H54 (cell line): ENCODE results near the gene SLC38A1.
A peak's percentile ranks its signal among the peaks of the same experiment; 100 is the strongest.
"Not testable (repeated sequence)": the region's sequence is repeated elsewhere in the genome, so short reads cannot be mapped to it uniquely, and the experiment has no call there.

Source experiments
- DNase-seq: peaks from one replicate; pipeline ENCODE4 v3.0.0; 2011; ENCODE audit warnings: low spot score, mixed read lengths; ENCODE audit not compliant: insufficient read length
- FAIRE-seq: peaks from 3 replicates; lab custom pipeline; 2011; peaks lifted over from hg19 to GRCh38; lab: Jason Lieb, UNC
- POLR2A ChIP-seq: IDR thresholded peaks from 2 replicates; pipeline ENCODE4 v1.6.1; 2011; ENCODE audit warnings: low read depth, mild to moderate bottlenecking, low read length

SLC38A1 gene

DNA sequence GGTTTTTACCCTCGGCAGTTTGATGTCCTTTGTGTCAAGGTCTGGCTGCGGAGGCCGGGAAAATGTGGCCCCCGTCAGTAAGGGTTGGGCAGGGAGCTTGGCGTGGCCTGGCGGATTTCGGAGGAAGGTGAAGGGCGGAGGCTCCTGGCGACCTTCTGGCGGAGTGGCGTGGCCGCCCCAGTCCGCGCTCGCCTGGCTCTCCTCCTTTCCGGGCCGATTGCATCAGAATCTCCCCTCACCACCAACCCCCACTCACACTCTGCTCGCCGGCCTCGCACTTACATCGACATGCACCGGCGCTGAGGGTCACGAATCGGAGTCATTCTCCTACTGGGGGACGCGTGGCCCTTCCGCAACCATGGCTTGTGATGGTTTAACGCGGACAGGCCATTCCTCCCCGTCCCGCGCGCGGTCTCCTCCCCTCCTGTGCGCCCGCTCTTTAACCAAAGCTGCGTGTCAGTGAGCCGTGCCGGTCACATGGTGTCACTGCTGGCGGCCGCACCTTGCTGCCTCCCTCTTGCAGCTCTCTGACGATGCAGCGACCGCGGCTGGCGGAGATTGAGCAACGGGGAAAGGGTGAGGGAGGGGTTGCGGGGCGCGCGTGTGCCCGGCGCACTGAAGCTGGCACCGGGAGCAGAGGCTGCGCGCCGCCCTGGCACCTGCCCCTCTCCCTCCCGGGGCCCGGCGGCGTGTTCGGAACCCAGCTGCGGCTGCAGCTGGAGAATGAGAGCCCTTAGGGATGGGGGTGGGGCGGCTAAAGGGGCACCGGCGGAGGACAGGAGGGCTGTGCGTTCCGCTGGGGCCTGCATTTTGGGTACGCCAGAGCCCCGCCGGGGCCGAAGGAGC lies at the start of gene SLC38A1:
Gene SLC38A1, minus strand, starts transcription at position 461 of the 846 bp plus-strand sequence. CDS start 29,243 bp downstream, outside the sequence.
- DNase-seq, result peak; percentile 58

GRCh38 chr12:46318037-46318436 lies 49.2 kb upstream of the SLC38A1 start:
- no peak for TF ChIP-seq POLR2A
- DNase-seq (no peak), FAIRE-seq (no peak)

More for the DNA sequence above, at the start of gene SLC38A1:
- TF ChIP-seq POLR2A, result no peak
- FAIRE-seq, result no peak

DNA sequence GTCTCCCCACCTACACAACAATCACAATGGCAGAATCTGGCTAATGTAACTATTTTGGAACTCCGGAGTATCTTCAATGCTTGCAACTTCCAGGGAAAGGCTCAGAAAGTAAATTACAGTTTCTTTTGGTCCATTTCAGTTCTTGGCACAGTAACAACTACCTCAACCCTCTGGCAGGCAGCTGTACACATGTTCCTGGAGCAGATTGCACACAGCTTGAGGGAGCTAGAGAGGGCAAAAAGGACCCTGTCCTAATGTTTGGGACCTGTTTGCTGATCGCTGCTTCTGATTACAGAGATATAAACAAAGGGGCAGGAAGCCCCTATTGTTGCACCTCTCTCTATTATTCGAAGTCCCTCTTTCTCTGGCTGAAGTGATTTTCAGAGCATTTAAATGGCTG lies 35.2 kb upstream of the SLC38A1 start:
- no peak for DNase-seq

GRCh38 chr12:46303039-46303666 lies 34.3 kb upstream of the SLC38A1 start:
- DNase-seq (no peak), FAIRE-seq (peak; percentile 58)
- no peak for TF ChIP-seq POLR2A

More for the DNA sequence above, 35.2 kb upstream of the SLC38A1 start:
- FAIRE-seq, result no peak
- TF ChIP-seq POLR2A, result no peak

- FAIRE-seq (no peak), DNase-seq (no peak)
- TF ChIP-seq POLR2A, result no peak
Observed at GRCh38 chr12:46300910-46301309, 32.1 kb upstream of the SLC38A1 start.

GRCh38 chr12:46299851-46300250 lies 31.0 kb upstream of the SLC38A1 start:
- no peak for DNase-seq
- no peak for FAIRE-seq

DNA sequence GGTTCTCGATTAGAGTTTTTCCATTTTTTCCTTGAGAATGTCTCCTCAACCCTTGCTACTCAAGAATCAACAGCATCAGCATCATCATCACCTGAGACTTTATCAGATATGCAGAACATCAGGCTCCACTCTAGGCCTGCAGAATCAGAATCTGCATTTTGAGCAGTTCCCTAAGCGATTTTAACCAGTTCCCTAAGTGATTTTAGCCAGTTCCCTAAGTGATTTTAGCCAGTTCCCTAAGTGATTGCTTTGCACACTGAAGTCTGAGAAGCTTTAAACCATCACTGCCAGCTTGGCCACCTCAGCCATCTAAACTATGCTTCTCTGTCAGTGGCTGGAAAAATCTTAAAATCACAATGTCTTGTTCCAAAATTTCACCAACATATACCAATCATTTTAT lies 29.4 kb upstream of the SLC38A1 start:
- DNase-seq, result no peak
- no peak for TF ChIP-seq POLR2A
- no peak for FAIRE-seq

More at GRCh38 chr12:46299851-46300250, 31.0 kb upstream of the SLC38A1 start:
- no peak for TF ChIP-seq POLR2A

DNA sequence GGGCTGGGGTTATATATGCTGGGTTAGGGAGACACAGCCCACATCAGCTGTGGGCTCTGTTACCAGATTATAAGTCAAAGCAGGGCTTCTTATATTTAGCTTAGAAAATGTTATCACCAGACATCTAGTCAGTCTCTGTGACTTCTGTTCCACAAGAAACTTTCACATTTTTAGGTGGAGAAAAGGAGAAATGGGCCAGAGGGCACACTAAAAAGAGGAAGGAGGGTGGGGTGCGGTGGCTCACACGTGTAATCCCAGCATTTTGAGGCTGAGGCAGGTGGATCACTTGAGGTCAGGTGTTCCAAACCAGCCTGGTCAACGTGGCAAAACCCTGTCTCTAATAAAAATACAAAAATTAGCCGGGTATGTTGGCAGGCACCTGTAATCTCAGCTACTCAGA lies 28.0 kb upstream of the SLC38A1 start:
- TF ChIP-seq POLR2A, result no peak
- DNase-seq (no peak), FAIRE-seq (no peak)

DNA sequence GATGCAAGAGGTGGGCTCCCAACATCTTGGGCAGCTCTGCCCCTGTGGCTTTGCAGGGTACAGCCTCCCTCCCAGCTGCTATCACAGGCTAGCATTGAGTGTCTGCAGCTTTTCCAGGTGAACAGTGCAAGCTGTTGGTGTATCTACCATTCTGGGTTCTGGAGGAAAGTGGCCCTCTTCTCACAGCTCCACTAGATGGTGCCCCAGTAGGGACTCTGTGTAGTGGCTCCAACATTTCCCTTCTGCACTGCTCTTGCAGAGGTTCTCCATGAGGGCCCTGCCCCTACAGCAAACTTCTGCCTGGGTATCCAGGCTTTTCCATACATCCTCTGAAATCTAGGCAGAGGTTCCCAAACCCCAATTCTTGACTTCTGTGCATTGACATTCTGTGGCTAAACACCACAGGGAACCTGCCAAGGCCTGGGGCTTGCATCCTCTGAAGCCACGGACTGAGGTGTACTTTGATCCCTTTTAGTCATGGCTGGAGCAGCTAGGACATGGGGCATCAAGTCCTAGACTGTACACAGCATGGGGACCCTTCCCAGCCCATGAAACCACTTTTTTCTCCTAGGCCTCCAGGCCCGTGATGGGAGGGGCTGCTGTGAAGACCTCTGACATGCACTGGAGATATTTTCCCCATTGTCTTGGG lies 24.0 kb upstream of the SLC38A1 start:
- TF ChIP-seq POLR2A, result no peak
- FAIRE-seq (no peak), DNase-seq (no peak)

DNA sequence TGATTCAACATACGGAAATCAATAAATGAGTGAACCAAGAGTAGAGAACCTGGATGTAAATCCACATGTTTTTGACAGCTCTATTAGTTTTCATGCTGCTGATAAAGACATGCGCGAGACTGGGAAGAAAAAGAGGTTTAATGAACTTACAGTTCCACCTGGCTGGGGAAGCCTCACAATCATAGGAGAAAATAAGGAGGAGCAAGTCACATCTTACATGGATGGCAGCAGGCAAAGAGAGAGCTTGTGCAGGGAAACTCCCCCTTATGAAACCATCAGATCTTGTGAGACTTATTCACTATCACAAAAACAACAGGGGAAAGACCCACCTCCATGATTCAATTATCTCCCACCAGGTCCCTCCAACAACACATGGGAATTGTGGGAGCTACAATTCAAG lies 23.1 kb upstream of the SLC38A1 start:
- not testable (repeated sequence) for DNase-seq, FAIRE-seq

DNA sequence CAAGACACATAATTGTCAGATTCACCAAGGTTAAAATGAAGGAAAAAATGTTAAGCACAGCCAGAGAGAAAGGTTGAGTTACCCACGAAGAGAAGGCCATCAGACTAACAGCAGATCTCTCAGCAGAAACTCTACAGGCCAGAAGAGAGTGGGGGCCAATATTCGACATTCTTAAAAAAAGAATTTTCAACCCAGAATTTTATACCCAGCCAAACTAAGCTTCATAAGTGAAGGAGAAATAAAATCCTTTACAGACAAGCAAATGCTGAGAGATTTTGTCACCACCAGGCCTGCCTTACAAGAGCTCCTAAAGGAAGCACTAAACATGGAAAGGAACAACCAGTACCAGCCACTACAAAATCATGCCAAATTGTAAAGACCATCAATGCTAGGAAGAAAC lies 16.3 kb upstream of the SLC38A1 start:
- DNase-seq, FAIRE-seq: not testable (repeated sequence)

DNA sequence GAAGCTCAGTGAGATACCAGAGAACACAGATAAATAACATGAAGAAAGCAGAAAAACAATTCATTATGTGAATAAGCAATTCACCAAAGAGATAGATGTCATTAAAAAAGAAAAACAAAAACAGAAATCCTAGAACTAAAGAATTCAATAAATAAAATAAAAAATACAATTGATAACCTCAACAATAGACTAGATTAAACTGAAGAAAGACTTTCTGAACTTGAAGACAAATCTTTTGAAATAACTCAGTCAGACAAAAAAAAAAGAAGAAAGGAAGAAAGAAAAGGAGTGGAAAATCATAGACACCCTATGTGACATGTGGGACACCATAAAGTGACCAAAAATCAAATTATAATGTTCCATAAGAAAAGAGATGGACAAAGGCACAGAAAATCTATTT lies 14.0 kb upstream of the SLC38A1 start:
- DNase-seq (no peak), FAIRE-seq (no peak)
- TF ChIP-seq POLR2A, result no peak

DNA sequence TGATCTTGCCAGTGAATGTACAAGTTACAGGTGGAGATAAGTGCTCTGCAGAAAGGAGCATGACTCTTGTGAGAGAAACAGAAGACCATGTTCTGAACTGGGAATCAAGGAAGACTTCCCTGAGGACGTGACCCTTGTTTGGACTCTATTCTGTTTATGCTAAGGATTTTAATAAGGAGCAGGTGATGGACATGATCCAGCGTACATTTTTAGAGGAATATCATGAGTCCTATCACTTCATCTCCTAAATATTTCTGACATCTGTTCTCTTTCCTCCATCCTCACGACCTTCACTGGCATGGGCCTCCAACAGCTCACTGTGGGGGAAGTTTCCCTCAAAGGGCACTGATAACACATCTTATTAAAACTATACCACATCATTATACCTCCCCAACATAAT lies 7.9 kb upstream of the SLC38A1 start:
- no peak for FAIRE-seq
- DNase-seq, result no peak
- TF ChIP-seq POLR2A, result no peak

DNA sequence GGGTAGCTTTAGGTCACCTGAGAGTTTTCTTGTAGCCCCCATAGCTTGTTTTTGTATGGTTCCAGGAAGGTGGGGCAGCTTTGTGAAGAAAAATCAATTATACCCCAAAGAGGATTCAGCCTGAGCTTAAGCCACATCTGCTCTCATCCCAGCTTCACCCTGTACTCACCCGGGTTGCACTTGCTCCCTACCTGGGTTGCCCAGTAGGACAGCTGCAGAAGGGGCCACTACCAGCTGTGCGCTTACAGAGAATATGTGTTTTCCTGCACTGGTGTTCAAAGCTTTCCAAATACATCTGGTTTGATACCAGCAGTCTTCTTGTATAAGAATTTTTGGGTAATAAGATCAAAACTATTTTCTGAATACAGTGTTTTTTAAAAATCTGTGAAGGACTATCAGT lies 3.0 kb upstream of the SLC38A1 start:
- FAIRE-seq, result no peak
- DNase-seq, result no peak
- no peak for TF ChIP-seq POLR2A
